K562 (cell line): Measurements from ENCODE around the gene SLC9A7. TPM values are rescaled to one million over a fixed set of nuclear protein-coding genes. Genes with fewer than 3 reads are reported as not detected.

Source experiments
- ATAC-seq: fragments of 200-7000 bp; cut with Tn5 transposase; 3 replicates; pipeline ENCODE4 v1.9.1; 2020; ENCODE audit warnings: moderate library complexity
- BruUV-seq: library from RNA; stranded (reverse); fragments of 400-500 nt; replicated peaks from 2 replicates; lab custom pipeline; 2021; lab: Mats Ljungman, UMichigan
- CTCF ChIA-PET: fragments of 300-600 bp; formaldehyde crosslinking; extraction: SDS; loops from one replicate; lab custom pipeline; 2021; ENCODE audit warnings: low intra/inter-chr PET ratio; lab: Yijun Ruan, JAX
- POLR2A ChIA-PET: fragments of 300-600, 350-650 bp; sonication (Branson Sonifier 250); formaldehyde crosslinking; extraction: SDS; loops from one replicate; lab custom pipeline; 2021; ENCODE audit warnings: antibody characterized with exemption, inconsistent platforms; lab: Yijun Ruan, JAX
- DNase-seq, 4 experiments: peaks; one replicate each; pipeline versions ENCODE4 v3.0.0 to v3.0.0-alpha.2; 2011 to 2018; ENCODE audit warnings: low spot score in 3 of 4, mixed read lengths in 3 of 4; ENCODE audit errors: extremely low read depth in 1 of 4
- FAIRE-seq: peaks from 2 replicates; lab custom pipeline; 2011; peaks lifted over from hg19 to GRCh38; lab: Jason Lieb, UNC
- H2AFZ ChIP-seq: 2 replicates; pipeline ENCODE4 v1.6.0; 2011; ENCODE audit warnings: low read depth, low read length, control low read depth, inconsistent platforms
- H3K27ac ChIP-seq: fragments of 200-600 bp; 3 replicates; pipeline ENCODE4 v1.8.0; 2011; ENCODE audit warnings: low read depth, mild to moderate bottlenecking, control low read depth, inconsistent platforms, low read length, moderate library complexity, mixed read lengths; ENCODE audit errors: extremely low read depth
- H3K27me3 ChIP-seq, 2 experiments: fragments of 300-600 bp in 1 of 2; 2 replicates in 1 of 2; 3 replicates in 1 of 2; pipeline versions ENCODE4 v1.6.0 to v1.8.0; 2011; ENCODE audit warnings: inconsistent platforms in 2 of 2, low read length in 2 of 2, mild to moderate bottlenecking in 1 of 2, mixed read lengths in 1 of 2, moderate library complexity in 1 of 2; ENCODE audit not compliant: control insufficient read depth in 2 of 2, insufficient read depth in 2 of 2
- H3K36me3 ChIP-seq: fragments of 300-600 bp; 3 replicates; pipeline ENCODE4 v1.8.0; 2011; ENCODE audit warnings: mild to moderate bottlenecking, low read length, inconsistent platforms; ENCODE audit not compliant: control insufficient read depth, insufficient read depth
- H3K4me1 ChIP-seq, 2 experiments: fragments of 200-600 bp in 1 of 2; replicated peaks in 1 of 2; 2 replicates in 1 of 2; 3 replicates in 1 of 2; pipeline versions ENCODE4 v1.5.1 to v1.8.0; 2011; ENCODE audit warnings: inconsistent platforms in 2 of 2, low read length in 2 of 2, mild to moderate bottlenecking in 1 of 2, mixed read lengths in 1 of 2, moderate library complexity in 1 of 2; ENCODE audit not compliant: control insufficient read depth in 2 of 2, insufficient read depth in 2 of 2
- H3K4me2 ChIP-seq: 2 replicates; pipeline ENCODE4 v1.6.1; 2011; ENCODE audit warnings: low read length, control low read depth, inconsistent platforms, mixed read lengths; ENCODE audit not compliant: insufficient read depth
- H3K4me3 ChIP-seq: fragments of 200-600 bp; sonication (generic), shearing (Covaris generic); 2 replicates; pipeline ENCODE4 v1.5.1; 2016; ENCODE audit warnings: control low read depth, inconsistent platforms
- H3K79me2 ChIP-seq: fragments of 200-600 bp; 3 replicates; pipeline ENCODE4 v1.8.0; 2011; ENCODE audit warnings: low read length, inconsistent platforms; ENCODE audit not compliant: control insufficient read depth, insufficient read depth
- H3K9ac ChIP-seq, 2 experiments: 2 replicates each; pipeline versions ENCODE4 v1.6.0 to v1.6.1; 2011; ENCODE audit warnings: low read depth in 2 of 2, low read length in 2 of 2, control low read depth in 1 of 2, inconsistent platforms in 1 of 2, mild to moderate bottlenecking in 1 of 2, mixed read lengths in 1 of 2; ENCODE audit not compliant: insufficient read depth in 1 of 2
- H3K9me1 ChIP-seq: one replicate; pipeline ENCODE4 v1.6.0; 2011; ENCODE audit warnings: inconsistent platforms, mild to moderate bottlenecking, low read length, moderate library complexity; ENCODE audit not compliant: control insufficient read depth, insufficient read depth
- H3K9me3 ChIP-seq: replicated peaks from 2 replicates; pipeline ENCODE4 v1.5.1; 2011; ENCODE audit warnings: low read depth, low read length, inconsistent platforms; ENCODE audit not compliant: control insufficient read depth, insufficient read depth
- H4K20me1 ChIP-seq: replicated peaks from 2 replicates; pipeline ENCODE4 v1.6.1; 2011; ENCODE audit warnings: low read length, inconsistent platforms, mixed read lengths; ENCODE audit not compliant: control insufficient read depth, insufficient read depth
- CEBPB ChIP-seq: fragments of 450-650 bp; IDR thresholded peaks from 2 replicates; pipeline ENCODE4 v1.6.1; 2016; ENCODE audit warnings: missing genetic modification characterization, missing compliant biosample characterization
- FOXA1 ChIP-seq: fragments of 450-650 bp; IDR thresholded peaks from 2 replicates; pipeline ENCODE4 v1.6.1; 2016; ENCODE audit warnings: mild to moderate bottlenecking, borderline replicate concordance
- GABPB2 ChIP-seq: fragments of 250-450 bp; sonication (Bioruptor Pico); conservative IDR thresholded peaks from 2 replicates; pipeline ENCODE4 v1.5.1; 2021; ENCODE audit warnings: mild to moderate bottlenecking
- HOXB6 ChIP-seq: fragments of 250-450 bp; sonication (Bioruptor Pico); IDR thresholded peaks from 2 replicates; pipeline ENCODE4 v1.5.1; 2022; ENCODE audit warnings: mild to moderate bottlenecking, borderline replicate concordance
- MAFF ChIP-seq: IDR thresholded peaks from 2 replicates; pipeline ENCODE4 v1.6.1; 2012; ENCODE audit warnings: low read length, improper control_type of control experiment
- MCM2 ChIP-seq: fragments of 450-650 bp; IDR thresholded peaks from 2 replicates; pipeline ENCODE4 v1.6.1; 2017; ENCODE audit warnings: low read depth, mild to moderate bottlenecking
- MIER1 ChIP-seq: fragments of 450-650 bp; IDR thresholded peaks from 2 replicates; pipeline ENCODE4 v1.6.1; 2016; ENCODE audit warnings: antibody characterized with exemption, mild to moderate bottlenecking, low read depth
- MYNN ChIP-seq, 2 experiments: sonication (generic); formaldehyde crosslinking in 1 of 2; IDR thresholded peaks; 2 replicates each; pipeline versions ENCODE4 v1.5.0 to v1.6.1; 2016 to 2020; ENCODE audit warnings: antibody characterized with exemption in 1 of 2, missing genetic modification reagents in 1 of 2
- RBM25 ChIP-seq: fragments of 200-400 bp; formaldehyde crosslinking; IDR thresholded peaks from 2 replicates; pipeline ENCODE4 v1.6.1; 2018; ENCODE audit warnings: low read length, low read depth, moderate library complexity; ENCODE audit not compliant: severe bottlenecking
- SLC30A9 ChIP-seq: fragments of 250-450 bp; sonication (Bioruptor Pico); IDR thresholded peaks from 2 replicates; pipeline ENCODE4 v1.8.0; 2022; ENCODE audit warnings: mild to moderate bottlenecking, moderate library complexity
- ZNF3 ChIP-seq: fragments of 250-450 bp; sonication (Bioruptor Pico); IDR thresholded peaks from 2 replicates; pipeline ENCODE4 v1.5.0; 2021; ENCODE audit warnings: mild to moderate bottlenecking, moderate library complexity
- ZNF347 ChIP-seq: fragments of 450-650 bp; formaldehyde crosslinking; IDR thresholded peaks from 2 replicates; pipeline ENCODE4 v1.4.0; 2020; ENCODE audit warnings: low read depth, mild to moderate bottlenecking, moderate library complexity
- ZNF431 ChIP-seq: sonication (generic); formaldehyde crosslinking; IDR thresholded peaks from 2 replicates; pipeline ENCODE4 v1.8.0; 2022; ENCODE audit warnings: mild to moderate bottlenecking, missing genetic modification reagents
- WGBS: fragments of 100-300 bp; shearing (Covaris generic); methylation state at CpG from one replicate; pipeline ENCODE4 v1.1.6; 2016; ENCODE audit warnings: low coverage, mixed read lengths; ENCODE audit not compliant: insufficient coverage; ENCODE audit errors: missing lambda C conversion rate; 5-methylcytosine and 5-hydroxymethylcytosine counted together
- in situ Hi-C: fragments of 300-500 bp; cut with MboI; formaldehyde crosslinking; loops from 4 replicates; pipeline ENCODE4 v1.15.0; 2018; ENCODE audit warnings: inconsistent platforms, mixed read lengths
- intact Hi-C: fragments of 100-400 bp; cut with micrococcal nuclease; formaldehyde crosslinking; loops from 2 replicates; pipeline ENCODE4 v1.14.2; 2022
- polyA plus RNA-seq, 8 experiments: library from polyadenylated mRNA; depleted of rRNA in 4 of 8; stranded (reverse) in 5 of 8; unstranded in 3 of 8; fragments of >200 nt; fragmentation: Nextera tagmentation in 2 of 8; fragmentation: Illumina TruSeq in 1 of 8; extraction: Ambion mirVana in 2 of 8; extraction: Trizol in 1 of 8; gene quantifications; 2 replicates each; pipeline versions ENCODE4 v1.2.1 to v1.2.3, GENCODE V29; 2011 to 2014; ENCODE audit warnings: inconsistent platforms in 1 of 8, missing spikeins in 1 of 8
- total RNA-seq, 7 experiments: library from RNA; depleted of rRNA in 6 of 7; stranded (reverse); fragments of >200 nt in 6 of 7; fragmentation: Illumina TruSeq in 2 of 7; extraction: Trizol in 2 of 7; gene quantifications; 2 replicates each; pipeline versions ENCODE4 v1.2.1 to v1.2.3, GENCODE V29; 2011 to 2021; ENCODE audit warnings: low replicate concordance in 1 of 7
- TF ChIP-seq, protein P1 (sequence below): fragments of 450-650 bp; IDR thresholded peaks from 2 replicates; pipeline ENCODE4 v1.6.1; 2017; ENCODE audit warnings: mild to moderate bottlenecking, moderate library complexity
- TF ChIP-seq, protein P2 (sequence below): sonication (generic); formaldehyde crosslinking; IDR thresholded peaks from 2 replicates; pipeline ENCODE4 v1.9.0; 2022; ENCODE audit warnings: mild to moderate bottlenecking, missing genetic modification reagents

The SLC9A7 gene
- total and polyA plus RNA-seq, 9 of the 15 experiments (the other 6 are each of a cell fraction or from before 2014, with no cell fraction given) = 0.04 to 0.13 (median 0.09) TPM; not detected in 5

DNA sequence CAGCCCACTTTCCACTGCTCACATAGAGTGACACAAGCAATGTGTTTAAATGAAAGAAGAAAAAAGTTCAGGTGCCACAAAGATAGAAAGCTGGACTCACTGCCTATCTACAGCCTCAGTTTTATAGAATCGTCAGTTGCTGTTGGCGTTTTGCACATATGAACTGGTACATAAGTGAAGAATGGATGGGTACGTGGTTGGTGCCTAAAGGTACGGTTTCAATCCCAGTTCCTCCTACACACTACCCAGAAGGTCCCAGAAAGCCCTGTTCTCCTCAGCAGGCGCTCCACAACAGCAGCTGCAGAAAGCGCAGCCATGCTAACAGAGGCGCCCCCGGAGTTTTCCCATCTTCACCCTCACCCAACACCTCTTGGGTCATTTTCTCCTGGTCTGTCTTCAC, 161.7 kb downstream of the SLC9A7 start:
- no peak for DNase-seq
- H3K9me1 ChIP-seq = no peaks in the 10 kb centered on the region
- H3K9ac ChIP-seq = no peak overlapping the region
- 0 out of 2 replicates have a peak, but pooled peaks cover 3% of the 10 kb centered on the region for H4K20me1 ChIP-seq
- peaks cover 0 to 3% of the 10 kb centered on the region in 2 experiments; a peak in 1 of 5 replicates for H3K27me3 ChIP-seq
- no peak overlapping the region for H3K4me2 ChIP-seq
- H3K79me2 ChIP-seq = no peaks in the 10 kb centered on the region
- H3K27ac ChIP-seq = no peak overlapping the region
- no peaks in the 10 kb centered on the region for H3K4me1 ChIP-seq
- WGBS = 10% methylated on average over 8 of the region's 8 CpGs
- TF ChIP-seq RBM25 (no peak), FOXA1 (no peak), ZNF347 (no peak), MCM2 (no peak), GABPB2 (CRISPR knock-in tag) (no peak), SLC30A9 (CRISPR knock-in tag) (no peak), MAFF (no peak), CEBPB (tag) (no peak), ZNF431 (no peak), HOXB6 (no peak), ZNF3 (CRISPR knock-in tag) (no peak), MYNN (IDR thresholded peaks at IDR 0.05) (no peak), MYNN (CRISPR knock-in tag; IDR thresholded peaks at IDR 0.05) (no peak), MIER1 (no peak)
- TF ChIP-seq, protein P1, sequence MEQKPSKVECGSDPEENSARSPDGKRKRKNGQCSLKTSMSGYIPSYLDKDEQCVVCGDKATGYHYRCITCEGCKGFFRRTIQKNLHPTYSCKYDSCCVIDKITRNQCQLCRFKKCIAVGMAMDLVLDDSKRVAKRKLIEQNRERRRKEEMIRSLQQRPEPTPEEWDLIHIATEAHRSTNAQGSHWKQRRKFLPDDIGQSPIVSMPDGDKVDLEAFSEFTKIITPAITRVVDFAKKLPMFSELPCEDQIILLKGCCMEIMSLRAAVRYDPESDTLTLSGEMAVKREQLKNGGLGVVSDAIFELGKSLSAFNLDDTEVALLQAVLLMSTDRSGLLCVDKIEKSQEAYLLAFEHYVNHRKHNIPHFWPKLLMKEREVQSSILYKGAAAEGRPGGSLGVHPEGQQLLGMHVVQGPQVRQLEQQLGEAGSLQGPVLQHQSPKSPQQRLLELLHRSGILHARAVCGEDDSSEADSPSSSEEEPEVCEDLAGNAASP = no peak
- TF ChIP-seq, protein P2, sequence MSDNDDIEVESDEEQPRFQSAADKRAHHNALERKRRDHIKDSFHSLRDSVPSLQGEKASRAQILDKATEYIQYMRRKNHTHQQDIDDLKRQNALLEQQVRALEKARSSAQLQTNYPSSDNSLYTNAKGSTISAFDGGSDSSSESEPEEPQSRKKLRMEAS (CRISPR knock-in tag) = no peak
- TF ChIP-seq, all 486 proteins: peak for 0
- no peak overlapping the region for H3K4me3 ChIP-seq
- ChIA-PET CTCF (no interaction called here), POLR2A (no interaction called here)
- in situ Hi-C loops (no loop called here), intact Hi-C loops (no loop called here)
- FAIRE-seq (no peak), ATAC-seq (no peak)
- no peaks in the 10 kb centered on the region for H3K36me3 ChIP-seq
- H2AFZ ChIP-seq = no peak overlapping the region
- no peaks in the 10 kb centered on the region for H3K9me3 ChIP-seq
- no TSS peak for BruUV-seq
